CD14-positive monocyte (primary cell): ENCODE data around the gene ATG13. TPM values are rescaled to one million over a fixed set of nuclear protein-coding genes. Genes with fewer than 3 reads are reported as not detected.
A peak's percentile ranks its signal among the peaks of the same experiment; 100 is the strongest.

ENCODE experiments used
- DNase-seq, 3 donors: peaks; one replicate each; pipeline ENCODE4 v3.0.0-alpha.2; 2011 to 2022
- H2AFZ ChIP-seq: 2 replicates; pipeline ENCODE4 v1.6.0; 2012; ENCODE audit warnings: mild to moderate bottlenecking, low read depth, low read length, inconsistent platforms; ENCODE audit not compliant: insufficient read depth, poor library complexity, severe bottlenecking
- H3K27ac ChIP-seq, 2 donors: 1 replicate in 1 of 2; 2 replicates in 1 of 2; pipeline ENCODE4 v1.5.1; 2012 to 2013; ENCODE audit warnings: low read length in 2 of 2, control low read depth in 1 of 2, inconsistent platforms in 1 of 2, low read depth in 1 of 2, mild to moderate bottlenecking in 1 of 2
- H3K27me3 ChIP-seq, 2 donors: one replicate each; pipeline versions ENCODE4 v1.6.0 to v1.6.1; 2011 to 2013; ENCODE audit warnings: low read length in 2 of 2; ENCODE audit not compliant: control insufficient read depth in 2 of 2, insufficient read depth in 2 of 2
- H3K36me3 ChIP-seq, 2 donors: replicated peaks in 1 of 2; 1 replicate in 1 of 2; 2 replicates in 1 of 2; pipeline versions ENCODE4 v1.5.1 to v1.6.1; 2012 to 2013; ENCODE audit warnings: low read length in 2 of 2, control low read depth in 1 of 2, inconsistent platforms in 1 of 2, mild to moderate bottlenecking in 1 of 2; ENCODE audit not compliant: insufficient read depth in 2 of 2, control insufficient read depth in 1 of 2
- H3K4me1 ChIP-seq, 2 donors: 1 replicate in 1 of 2; 2 replicates in 1 of 2; pipeline versions ENCODE4 v1.5.1 to v1.6.1; 2012 to 2013; ENCODE audit warnings: low read length in 2 of 2, control low read depth in 1 of 2, inconsistent platforms in 1 of 2, mild to moderate bottlenecking in 1 of 2, moderate library complexity in 1 of 2; ENCODE audit not compliant: insufficient read depth in 2 of 2, control insufficient read depth in 1 of 2
- H3K4me2 ChIP-seq: replicated peaks from 2 replicates; pipeline ENCODE3; 2012; ENCODE audit warnings: low read length, moderate library complexity, mild to moderate bottlenecking; ENCODE audit not compliant: poor library complexity, severe bottlenecking; ENCODE audit errors: extremely low read depth
- H3K4me3 ChIP-seq, 3 experiments: fragments of 200-600 bp in 1 of 3; sonication (generic) in 1 of 3; replicated peaks in 1 of 3; 1 replicate in 2 of 3; 2 replicates in 1 of 3; pipeline ENCODE4 v1.5.1; 2011 to 2013; ENCODE audit warnings: low read length in 3 of 3, mild to moderate bottlenecking in 3 of 3, control low read depth in 2 of 3, low read depth in 2 of 3, inconsistent platforms in 1 of 3, moderate library complexity in 1 of 3
- H3K79me2 ChIP-seq: 2 replicates; pipeline ENCODE4 v1.6.0; 2012; ENCODE audit warnings: mild to moderate bottlenecking, control low read depth, inconsistent platforms, low read length, moderate library complexity; ENCODE audit not compliant: insufficient read depth
- H3K9ac ChIP-seq: 2 replicates; pipeline ENCODE4 v1.6.0; 2017; ENCODE audit warnings: low read length, mild to moderate bottlenecking; ENCODE audit not compliant: insufficient read depth, poor library complexity, severe bottlenecking
- H3K9me3 ChIP-seq, 2 donors: replicated peaks in 1 of 2; 1 replicate in 1 of 2; 2 replicates in 1 of 2; pipeline versions ENCODE4 v1.5.1 to v1.6.1; 2012 to 2013; ENCODE audit warnings: low read length in 2 of 2, control low read depth in 1 of 2; ENCODE audit not compliant: control insufficient read depth in 1 of 2, insufficient read depth in 1 of 2
- H4K20me1 ChIP-seq: 2 replicates; pipeline ENCODE4 v1.6.0; 2012; ENCODE audit warnings: mild to moderate bottlenecking, low read length, control low read depth, moderate library complexity; ENCODE audit not compliant: insufficient read depth
- H3K27ac Mint-ChIP-seq, 7 donors: one replicate each; pipeline ENCODE4 v1.8.0; 2020; ENCODE audit warnings: mild to moderate bottlenecking in 7 of 7, mixed read lengths in 7 of 7, moderate library complexity in 6 of 7, inconsistent platforms in 2 of 7
- H3K27me3 Mint-ChIP-seq, 3 donors: one replicate each; pipeline ENCODE4 v1.8.0; 2021 to 2022; ENCODE audit warnings: low read depth in 3 of 3, mild to moderate bottlenecking in 3 of 3, mixed read lengths in 3 of 3, moderate library complexity in 3 of 3, inconsistent platforms in 1 of 3
- H3K36me3 Mint-ChIP-seq, 2 donors: one replicate each; pipeline ENCODE4 v1.8.0; 2020; ENCODE audit warnings: mixed read lengths in 2 of 2, inconsistent platforms in 1 of 2, mild to moderate bottlenecking in 1 of 2
- H3K4me1 Mint-ChIP-seq: one replicate; pipeline ENCODE4 v1.8.0; 2020; ENCODE audit warnings: mild to moderate bottlenecking, mixed read lengths
- H3K4me3 Mint-ChIP-seq, 2 donors: one replicate each; pipeline ENCODE4 v1.8.0; 2020; ENCODE audit warnings: mild to moderate bottlenecking in 2 of 2, mixed read lengths in 2 of 2, moderate library complexity in 1 of 2
- H3K9me3 Mint-ChIP-seq, 7 donors: one replicate each; pipeline ENCODE4 v1.8.0; 2020 to 2022; ENCODE audit warnings: mixed read lengths in 7 of 7, mild to moderate bottlenecking in 6 of 7, moderate library complexity in 6 of 7, inconsistent platforms in 2 of 7
- WGBS: methylation state at CpG from one replicate; pipeline ENCODE4 v1.1.5; 2013; ENCODE audit warnings: missing lambda C conversion rate; ENCODE audit not compliant: insufficient coverage; 5-methylcytosine and 5-hydroxymethylcytosine counted together
- intact Hi-C, 2 donors: fragments of 100-400 bp; cut with micrococcal nuclease; formaldehyde crosslinking; loops; one replicate each; pipeline versions ENCODE4 v1.15.0 to v1.15.1; 2023
- polyA plus RNA-seq, 3 donors: library from polyadenylated mRNA; depleted of rRNA in 1 of 3; unstranded in 2 of 3; stranded (reverse) in 1 of 3; fragments of 300-500 nt in 2 of 3; fragments of >200 nt in 1 of 3; fragmentation: Illumina TruSeq in 2 of 3; gene quantifications; 1 replicate in 2 of 3; 2 replicates in 1 of 3; pipeline ENCODE4 v1.2.3, GENCODE V29; 2012 to 2021
- TF ChIP-seq, protein P1 (sequence below): fragments of 200-600 bp; IDR thresholded peaks from one replicate; pipeline ENCODE4 v1.8.0; 2022; ENCODE audit warnings: antibody characterized with exemption, mild to moderate bottlenecking

The ATG13 gene
- polyA plus RNA-seq, 3 donors, result 33.7 to 55.5 (median 51.2) TPM

GRCh38 chr11:46677991-46678740 is 60.8 kb downstream of the ATG13 start:
- no peaks in the 10 kb centered on the region for H4K20me1 ChIP-seq
- Mint-ChIP-seq H3K4me1 (peaks cover 56% of the 10 kb centered on the region), H3K9me3 (peaks cover 0 to 2% (median under 1%) of the 10 kb centered on the region in 7 donors), H3K27ac (peak overlapping the region; percentile 79 to 95 (median 88)), H3K4me3 (no peak overlapping the region), H3K36me3 (peaks cover 52 to 75% of the 10 kb centered on the region in 2 donors), H3K27me3 (no peaks in the 10 kb centered on the region)
- H3K4me1 ChIP-seq, result peaks cover 58 to 60% of the 10 kb centered on the region in 2 donors
- no peaks in the 10 kb centered on the region for H3K27me3 ChIP-seq
- H3K4me3 ChIP-seq, result no peak overlapping the region
- intact Hi-C loops, result no loop called here
- peak overlapping the region; percentile 4 for H3K9ac ChIP-seq
- no peak overlapping the region for H3K4me2 ChIP-seq
- H3K9me3 ChIP-seq, result no peaks in the 10 kb centered on the region
- H3K36me3 ChIP-seq, result peaks cover 45 to 61% of the 10 kb centered on the region in 2 donors
- no peak overlapping the region for H2AFZ ChIP-seq
- TF ChIP-seq, protein P1, sequence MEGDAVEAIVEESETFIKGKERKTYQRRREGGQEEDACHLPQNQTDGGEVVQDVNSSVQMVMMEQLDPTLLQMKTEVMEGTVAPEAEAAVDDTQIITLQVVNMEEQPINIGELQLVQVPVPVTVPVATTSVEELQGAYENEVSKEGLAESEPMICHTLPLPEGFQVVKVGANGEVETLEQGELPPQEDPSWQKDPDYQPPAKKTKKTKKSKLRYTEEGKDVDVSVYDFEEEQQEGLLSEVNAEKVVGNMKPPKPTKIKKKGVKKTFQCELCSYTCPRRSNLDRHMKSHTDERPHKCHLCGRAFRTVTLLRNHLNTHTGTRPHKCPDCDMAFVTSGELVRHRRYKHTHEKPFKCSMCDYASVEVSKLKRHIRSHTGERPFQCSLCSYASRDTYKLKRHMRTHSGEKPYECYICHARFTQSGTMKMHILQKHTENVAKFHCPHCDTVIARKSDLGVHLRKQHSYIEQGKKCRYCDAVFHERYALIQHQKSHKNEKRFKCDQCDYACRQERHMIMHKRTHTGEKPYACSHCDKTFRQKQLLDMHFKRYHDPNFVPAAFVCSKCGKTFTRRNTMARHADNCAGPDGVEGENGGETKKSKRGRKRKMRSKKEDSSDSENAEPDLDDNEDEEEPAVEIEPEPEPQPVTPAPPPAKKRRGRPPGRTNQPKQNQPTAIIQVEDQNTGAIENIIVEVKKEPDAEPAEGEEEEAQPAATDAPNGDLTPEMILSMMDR, result no peak
- DNase-seq, result no peak
- H3K79me2 ChIP-seq, result peaks cover 41% of the 10 kb centered on the region
- 90% methylated on average over 7 of the region's 10 CpGs for WGBS
- peak overlapping the region; percentile 94 to 95 for H3K27ac ChIP-seq

GRCh38 chr11:46678741-46679130 is 61.4 kb downstream of the ATG13 start:
- H2AFZ ChIP-seq, result no peak overlapping the region
- Mint-ChIP-seq H3K27ac (peak overlapping the region; percentile 50 to 95 (median 71)), H3K27me3 (no peaks in the 10 kb centered on the region), H3K4me3 (no peak overlapping the region), H3K9me3 (peaks cover 0 to 1% (median 0%) of the 10 kb centered on the region in 7 donors), H3K36me3 (peaks cover 52 to 75% of the 10 kb centered on the region in 2 donors), H3K4me1 (peaks cover 51% of the 10 kb centered on the region)
- no peak overlapping the region for H3K9ac ChIP-seq
- no peaks in the 10 kb centered on the region for H3K9me3 ChIP-seq
- no peak for DNase-seq
- H3K36me3 ChIP-seq, result peaks cover 47 to 61% of the 10 kb centered on the region in 2 donors
- peaks cover 40% of the 10 kb centered on the region for H3K79me2 ChIP-seq
- H3K27ac ChIP-seq, result peak overlapping the region; percentile 94 to 95
- TF ChIP-seq, protein P1, result no peak
- intact Hi-C loops, result no loop called here
- 92% methylated on average over 8 of the region's 9 CpGs for WGBS
- no peak overlapping the region for H3K4me3 ChIP-seq
- no peaks in the 10 kb centered on the region for H4K20me1 ChIP-seq
- H3K27me3 ChIP-seq, result no peaks in the 10 kb centered on the region
- H3K4me1 ChIP-seq, result peaks cover 52 to 54% of the 10 kb centered on the region in 2 donors
- no peak overlapping the region for H3K4me2 ChIP-seq
